CD4-positive, alpha-beta T cell (primary cell): ENCODE data around the gene TMEM50A. TPM values are rescaled to one million over a fixed set of nuclear protein-coding genes. Genes with fewer than 3 reads are reported as not detected.
A peak's percentile ranks its signal among the peaks of the same experiment; 100 is the strongest.

ENCODE experiments used
- ATAC-seq: fragments of 200-7000 bp; cut with Tn5 transposase; one replicate; pipeline ENCODE4 v1.10.0; 2022; ENCODE audit warnings: mild to moderate bottlenecking; ENCODE audit not compliant: poor library complexity
- CTCF ChIA-PET: fragments of 350-600 bp; sonication (Branson Sonifier 250); formaldehyde crosslinking; loops from one replicate; lab custom pipeline; 2021; ENCODE audit warnings: antibody characterized with exemption, inconsistent platforms; lab: Charles Lee
- POLR2A ChIA-PET: fragments of 350-600 bp; sonication (Branson Sonifier 250); formaldehyde crosslinking; loops from one replicate; lab custom pipeline; 2021; ENCODE audit warnings: antibody characterized with exemption, inconsistent platforms; lab: Charles Lee
- DNase-seq, 14 experiments: peaks; one replicate each; pipeline ENCODE4 v3.0.0-alpha.2; 2013 to 2020; ENCODE audit warnings: mixed read lengths in 2 of 14
- H3K27ac ChIP-seq, 2 donors: one replicate each; pipeline versions ENCODE4 v1.5.1 to v1.7.0; 2013; ENCODE audit warnings: low read length in 2 of 2, low read depth in 1 of 2, mild to moderate bottlenecking in 1 of 2
- H3K27me3 ChIP-seq, 2 experiments: 1 replicate in 1 of 2; 2 replicates in 1 of 2; pipeline versions ENCODE4 v1.6.1 to v1.7.0; 2013; ENCODE audit warnings: low read length in 2 of 2, control low read depth in 1 of 2, mild to moderate bottlenecking in 1 of 2, moderate library complexity in 1 of 2; ENCODE audit not compliant: insufficient read depth in 2 of 2, control insufficient read depth in 1 of 2
- H3K36me3 ChIP-seq: one replicate; pipeline ENCODE4 v1.6.1; 2013; ENCODE audit warnings: low read length, control low read depth; ENCODE audit not compliant: insufficient read depth
- H3K4me1 ChIP-seq: one replicate; pipeline ENCODE4 v1.6.1; 2013; ENCODE audit warnings: low read length, control low read depth; ENCODE audit not compliant: insufficient read depth
- H3K4me3 ChIP-seq: one replicate; pipeline ENCODE4 v1.5.1; 2013; ENCODE audit warnings: mild to moderate bottlenecking, low read length, moderate library complexity
- H3K9me3 ChIP-seq, 2 experiments: 1 replicate in 1 of 2; 2 replicates in 1 of 2; pipeline versions ENCODE4 v1.6.1 to v1.7.0; 2013; ENCODE audit warnings: low read length in 2 of 2, mild to moderate bottlenecking in 2 of 2, control low read depth in 1 of 2, moderate library complexity in 1 of 2; ENCODE audit not compliant: control insufficient read depth in 1 of 2, insufficient read depth in 1 of 2
- H3K27ac Mint-ChIP-seq: one replicate; pipeline ENCODE4 v1.8.0; 2020; ENCODE audit warnings: mixed read lengths
- H3K27me3 Mint-ChIP-seq: one replicate; pipeline ENCODE4 v1.8.0; 2021; ENCODE audit warnings: mixed read lengths
- H3K36me3 Mint-ChIP-seq: one replicate; pipeline ENCODE4 v1.8.0; 2021; ENCODE audit warnings: low read depth, mixed read lengths
- H3K4me1 Mint-ChIP-seq: one replicate; pipeline ENCODE4 v1.8.0; 2021; ENCODE audit warnings: low read depth, mixed read lengths
- H3K4me3 Mint-ChIP-seq: one replicate; pipeline ENCODE4 v1.8.0; 2020; ENCODE audit warnings: mild to moderate bottlenecking, mixed read lengths
- H3K9me3 Mint-ChIP-seq: one replicate; pipeline ENCODE4 v1.8.0; 2020; ENCODE audit warnings: mixed read lengths
- CTCF ChIP-seq: fragments of 200-600 bp; IDR thresholded peaks from one replicate; pipeline ENCODE4 v1.8.0; 2022; ENCODE audit warnings: antibody characterized with exemption, mild to moderate bottlenecking
- intact Hi-C, 2 experiments: fragments of 100-400 bp; cut with DNase I in 1 of 2; cut with micrococcal nuclease in 1 of 2; formaldehyde crosslinking; loops; one replicate each; pipeline versions ENCODE4 v1.15.1 to v1.9.0; 2023 to 2025; cut with DNase I, micrococcal nuclease
- total RNA-seq, 174 experiments: library from RNA in 2 of 174; stranded (reverse) in 2 of 174; gene quantifications; one replicate each; pipeline ENCODE4 v1.2.3 and lab custom pipeline; 2021 to 2026

Gene TMEM50A
- total RNA-seq, 2 experiments from 2014 or later, result 82.6 to 83.1 TPM

GRCh38 chr1:25343872-25344271 lies 5.7 kb downstream of the TMEM50A start:
- Histone ChIP-seq H3K9me3 (no peaks in the 10 kb centered on the region), H3K27me3 (no peaks in the 10 kb centered on the region), H3K27ac (no peak overlapping the region), H3K4me3 (no peak overlapping the region), H3K36me3 (peaks cover 39% of the 10 kb centered on the region), H3K4me1 (peaks cover 14% of the 10 kb centered on the region)
- Mint-ChIP-seq H3K4me1 (peaks cover 51% of the 10 kb centered on the region), H3K27me3 (no peaks in the 10 kb centered on the region), H3K27ac (peak overlapping the region; percentile 12), H3K36me3 (peaks cover 70% of the 10 kb centered on the region), H3K4me3 (no peak overlapping the region), H3K9me3 (no peaks in the 10 kb centered on the region)
- no peak for TF ChIP-seq CTCF
- ChIA-PET POLR2A (interaction anchor here (1.5 kb wide), 1 partner anchor 111 kb away, joined by 4 read pairs; the partner anchor contains the start of gene SYF2), CTCF (interaction anchor here (2.3 kb wide), 1 partner anchor 104 kb away, joined by 8 read pairs; no protein-coding TSS in a partner anchor)
- intact Hi-C loops, result no loop called here
- peak in 1 of 14 experiments; percentile 0 for DNase-seq
- no peak for ATAC-seq

GRCh38 chr1:25347556-25347955 lies 9.4 kb downstream of the TMEM50A start:
- H3K4me3 ChIP-seq, result no peak overlapping the region
- Mint-ChIP-seq H3K27ac (no peak overlapping the region), H3K27me3 (no peaks in the 10 kb centered on the region), H3K36me3 (peaks cover 73% of the 10 kb centered on the region), H3K4me1 (peaks cover 24% of the 10 kb centered on the region), H3K9me3 (no peaks in the 10 kb centered on the region), H3K4me3 (no peak overlapping the region)
- ATAC-seq (no peak), DNase-seq (no peak)
- ChIA-PET CTCF (no interaction called here), POLR2A (no interaction called here)
- H3K27me3 ChIP-seq, result no peaks in the 10 kb centered on the region
- no peak for TF ChIP-seq CTCF
- H3K36me3 ChIP-seq, result peaks cover 61% of the 10 kb centered on the region
- H3K9me3 ChIP-seq, result no peaks in the 10 kb centered on the region
- H3K27ac ChIP-seq, result no peak overlapping the region
- H3K4me1 ChIP-seq, result peaks cover 2% of the 10 kb centered on the region
- intact Hi-C loops, result no loop called here

GRCh38 chr1:25349606-25350005 lies 11.5 kb downstream of the TMEM50A start:
- H3K27ac ChIP-seq, result no peak overlapping the region
- H3K4me1 ChIP-seq, result peaks cover 2% of the 10 kb centered on the region
- Mint-ChIP-seq H3K27me3 (no peaks in the 10 kb centered on the region), H3K4me1 (peaks cover 15% of the 10 kb centered on the region), H3K9me3 (no peaks in the 10 kb centered on the region), H3K4me3 (no peak overlapping the region), H3K36me3 (peaks cover 71% of the 10 kb centered on the region), H3K27ac (no peak overlapping the region)
- ATAC-seq, result no peak
- POLR2A ChIA-PET, result no interaction called here
- H3K27me3 ChIP-seq, result no peaks in the 10 kb centered on the region
- CTCF ChIA-PET, result no interaction called here
- peaks cover 57% of the 10 kb centered on the region for H3K36me3 ChIP-seq
- no peak for DNase-seq
- TF ChIP-seq CTCF, result no peak
- intact Hi-C loops, result no loop called here
- H3K9me3 ChIP-seq, result no peaks in the 10 kb centered on the region
- H3K4me3 ChIP-seq, result no peak overlapping the region
